Sigmoid colon (tissue), 7 donors: ENCODE data around the gene PARP8. TPM values are rescaled to one million over a fixed set of nuclear protein-coding genes. Genes with fewer than 3 reads are reported as not detected.

ENCODE experiments used
- DNase-seq: peaks from one replicate; pipeline ENCODE4 v3.0.0-alpha.2; 2019
- H3K27ac ChIP-seq, 4 donors: fragments of 200-600 bp; sonication (generic); one replicate each; pipeline ENCODE4 v1.5.1; 2016 to 2019; ENCODE audit warnings: mild to moderate bottlenecking in 1 of 4
- H3K27me3 ChIP-seq, 3 donors: fragments of 200-600 bp; sonication (generic); one replicate each; pipeline ENCODE4 v1.5.1; 2019; ENCODE audit warnings: mild to moderate bottlenecking in 1 of 3
- H3K36me3 ChIP-seq, 4 donors: fragments of 200-600 bp; sonication (generic); one replicate each; pipeline ENCODE4 v1.5.1; 2016 to 2019
- H3K4me1 ChIP-seq, 4 donors: fragments of 200-600 bp; sonication (generic); one replicate each; pipeline ENCODE4 v1.5.1; 2017 to 2019
- H3K4me3 ChIP-seq, 4 donors: fragments of 200-600 bp; sonication (generic); one replicate each; pipeline ENCODE4 v1.5.1; 2017 to 2019; ENCODE audit warnings: mild to moderate bottlenecking in 2 of 4, moderate library complexity in 1 of 4
- H3K9me3 ChIP-seq, 4 donors: fragments of 200-600 bp in 3 of 4; sonication (generic) in 3 of 4; one replicate each; pipeline versions ENCODE4 v1.5.1 to v1.6.1; 2013 to 2019
- CTCF ChIP-seq, 4 experiments: fragments of 450-650 bp in 3 of 4; fragments of 200-600 bp in 1 of 4; IDR thresholded peaks; one replicate each; pipeline ENCODE4 v1.5.1; 2016 to 2019; ENCODE audit warnings: antibody characterized with exemption in 4 of 4, mild to moderate bottlenecking in 3 of 4, moderate library complexity in 2 of 4
- EP300 ChIP-seq, 4 donors: sonication (generic); formaldehyde crosslinking; IDR thresholded peaks; one replicate each; pipeline ENCODE4 v1.6.1; 2017; ENCODE audit warnings: antibody characterized with exemption in 4 of 4
- POLR2A ChIP-seq, 2 donors: fragments of 450-650 bp; IDR thresholded peaks; one replicate each; pipeline ENCODE4 v1.6.1; 2016; ENCODE audit warnings: antibody characterized with exemption in 2 of 2, mild to moderate bottlenecking in 2 of 2, moderate library complexity in 2 of 2
- POLR2AphosphoS5 ChIP-seq, 4 donors: sonication (generic); formaldehyde crosslinking; IDR thresholded peaks; one replicate each; pipeline ENCODE4 v1.6.1; 2017; ENCODE audit warnings: antibody characterized with exemption in 4 of 4
- WGBS, 2 donors: extraction: QIAGEN DNeasy Blood & Tissue Kit; methylation state at CpG; one replicate each; pipeline ENCODE4 v1.1.7; 2013; 5-methylcytosine and 5-hydroxymethylcytosine counted together
- intact Hi-C: fragments of 100-400 bp; cut with DNase I; formaldehyde crosslinking; loops from one replicate; pipeline ENCODE4 v1.15.1; 2023
- polyA plus RNA-seq, 3 donors: library from polyadenylated mRNA; stranded (reverse); fragments of 200-250 nt; gene quantifications; one replicate each; pipeline ENCODE4 v1.2.3, GENCODE V29; 2013
- total RNA-seq, 4 donors: library from RNA; depleted of rRNA; stranded (reverse); fragments of >200 nt; gene quantifications; one replicate each; pipeline ENCODE4 v1.1.0, GENCODE V29; 2016
- donor health status: healthy with polysubstance abuse.
- donor health status: Bipolar disorder and iron deficiency.
- donor health status: healthy.

PARP8 gene
- total and polyA plus RNA-seq, 7 donors = 1.8 to 26.9 (median 13.3) TPM

DNA sequence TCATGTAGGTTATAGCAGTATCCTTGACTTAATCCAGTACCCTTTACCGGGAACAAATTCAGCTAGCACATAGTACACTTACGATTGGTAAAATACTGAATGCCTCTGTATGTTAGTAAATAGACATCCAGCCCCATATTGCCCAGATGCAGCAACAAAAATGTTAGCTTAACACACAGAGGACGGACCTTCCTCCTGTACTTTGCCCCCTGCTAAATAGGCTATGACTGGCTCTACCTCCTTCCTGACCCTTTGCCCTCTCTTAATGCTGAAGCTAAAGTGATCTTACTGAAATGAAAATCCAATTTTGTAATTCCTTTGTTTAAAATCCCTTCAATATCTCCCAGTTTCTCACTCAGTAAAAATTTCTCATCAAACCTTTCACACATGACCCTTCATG, 183.1 kb downstream of the PARP8 start:
- TF ChIP-seq POLR2A (IDR thresholded peaks at IDR 0.05) (no peak), CTCF (IDR thresholded peaks at IDR 0.05) (no peak), POLR2AphosphoS5 (IDR thresholded peaks at IDR 0.05) (no peak)
- Histone ChIP-seq H3K27ac (no peak overlapping the region), H3K4me3 (no peak overlapping the region), H3K4me1 (no peaks in the 10 kb centered on the region), H3K9me3 (no peaks in the 10 kb centered on the region), H3K27me3 (no peaks in the 10 kb centered on the region), H3K36me3 (no peaks in the 10 kb centered on the region)
- intact Hi-C loops = no loop called here
- DNase-seq = no peak
- WGBS, 2 donors = 34 to 71% methylated on average over 3 of the region's 3 CpGs

- H3K27me3 ChIP-seq = no peaks in the 10 kb centered on the region
- H3K36me3 ChIP-seq = no peaks in the 10 kb centered on the region
- TF ChIP-seq POLR2AphosphoS5 (IDR thresholded peaks at IDR 0.05) = no peak
- no peak for TF ChIP-seq POLR2A (IDR thresholded peaks at IDR 0.05)
- no peak for TF ChIP-seq CTCF (IDR thresholded peaks at IDR 0.05)
- no peak for TF ChIP-seq EP300 (IDR thresholded peaks at IDR 0.05)
- no peak overlapping the region for H3K27ac ChIP-seq
- DNase-seq = peak; percentile 61
- 67 to 78% methylated on average over 4 of the region's 4 CpGs for WGBS, 2 donors
- no peaks in the 10 kb centered on the region for H3K4me1 ChIP-seq
- H3K4me3 ChIP-seq = no peak overlapping the region
- no peaks in the 10 kb centered on the region for H3K9me3 ChIP-seq
- intact Hi-C loops = no loop called here
Measured at GRCh38 chr5:50853151-50853550, 186.7 kb downstream of the PARP8 start.

DNA sequence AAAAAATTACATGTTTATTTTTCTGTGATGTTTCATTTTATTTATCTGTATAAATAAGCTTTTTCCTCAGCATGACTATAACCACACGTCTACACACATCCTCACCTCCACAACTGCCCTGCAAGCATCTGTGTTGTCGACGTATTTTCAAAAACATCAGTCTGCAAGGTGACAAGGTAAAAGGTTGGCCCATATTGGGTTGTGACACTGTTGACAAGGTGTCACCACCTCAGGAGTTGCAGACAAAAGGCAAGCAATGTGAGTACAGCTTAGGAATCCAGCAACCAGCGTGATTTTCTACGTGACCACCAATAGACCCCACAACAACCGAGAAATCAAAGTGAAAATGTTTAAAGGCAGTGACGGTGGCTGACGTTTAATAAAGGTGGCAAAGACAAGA, 187.6 kb downstream of the PARP8 start:
- no peak for TF ChIP-seq CTCF (IDR thresholded peaks at IDR 0.05)
- no peak for TF ChIP-seq POLR2A (IDR thresholded peaks at IDR 0.05)
- TF ChIP-seq POLR2AphosphoS5 (IDR thresholded peaks at IDR 0.05) = no peak
- no peak for TF ChIP-seq EP300 (IDR thresholded peaks at IDR 0.05)
- 88 to 95% methylated on average over 8 of the region's 8 CpGs for WGBS, 2 donors
- no peak for DNase-seq
- Histone ChIP-seq H3K4me1 (no peaks in the 10 kb centered on the region), H3K27me3 (no peaks in the 10 kb centered on the region), H3K4me3 (no peak overlapping the region), H3K36me3 (no peaks in the 10 kb centered on the region), H3K27ac (no peak overlapping the region), H3K9me3 (no peaks in the 10 kb centered on the region)
- intact Hi-C loops = no loop called here

- intact Hi-C loops = no loop called here
- no peaks in the 10 kb centered on the region for H3K9me3 ChIP-seq
- no peak for DNase-seq
- H3K36me3 ChIP-seq = no peaks in the 10 kb centered on the region
- H3K4me3 ChIP-seq = no peak overlapping the region
- no peaks in the 10 kb centered on the region for H3K27me3 ChIP-seq
- H3K4me1 ChIP-seq = no peaks in the 10 kb centered on the region
- 90 to 95% methylated on average over 1 of the region's 1 CpG for WGBS, 2 donors
- TF ChIP-seq CTCF (IDR thresholded peaks at IDR 0.05) (no peak), EP300 (IDR thresholded peaks at IDR 0.05) (no peak), POLR2AphosphoS5 (IDR thresholded peaks at IDR 0.05) (no peak), POLR2A (IDR thresholded peaks at IDR 0.05) (no peak)
- no peak overlapping the region for H3K27ac ChIP-seq
Measured at GRCh38 chr5:50855001-50855400, 188.6 kb downstream of the PARP8 start.

GRCh38 chr5:50856401-50857119, 190.1 kb downstream of the PARP8 start:
- TF ChIP-seq CTCF (IDR thresholded peaks at IDR 0.05) (no peak), POLR2AphosphoS5 (IDR thresholded peaks at IDR 0.05) (no peak), POLR2A (IDR thresholded peaks at IDR 0.05) (no peak), EP300 (IDR thresholded peaks at IDR 0.05) (no peak)
- no peaks in the 10 kb centered on the region for H3K27me3 ChIP-seq
- no peak overlapping the region for H3K27ac ChIP-seq

More at GRCh38 chr5:50856401-50857119, 190.1 kb downstream of the PARP8 start:
- Histone ChIP-seq H3K4me1 (no peaks in the 10 kb centered on the region), H3K36me3 (no peaks in the 10 kb centered on the region), H3K4me3 (no peak overlapping the region), H3K9me3 (no peaks in the 10 kb centered on the region)
- WGBS, 2 donors = 38 to 49% methylated on average over 3 of the region's 3 CpGs
- DNase-seq = no peak
- intact Hi-C loops = no loop called here
